Adrenal gland (tissue), 12 donors: Measurements from ENCODE around the gene DSG2. TPM values are rescaled to one million over a fixed set of nuclear protein-coding genes. Genes with fewer than 3 reads are reported as not detected.

Experiments
- DNase-seq, 7 donors: peaks; one replicate each; pipeline ENCODE4 v3.0.0-alpha.2; 2019 to 2020
- H3K27ac ChIP-seq, 5 donors: fragments of 200-600 bp; sonication (generic) in 4 of 5; 1 replicate in 3 of 5; 2 replicates in 2 of 5; pipeline versions ENCODE4 v1.5.1 to v1.8.0; 2016 to 2020; ENCODE audit warnings: mild to moderate bottlenecking in 1 of 5
- H3K27me3 ChIP-seq: fragments of 200-600 bp; 2 replicates; pipeline ENCODE4 v1.8.0; 2021
- H3K36me3 ChIP-seq, 2 donors: fragments of 200-600 bp; replicated peaks in 1 of 2; 1 replicate in 1 of 2; 2 replicates in 1 of 2; pipeline versions ENCODE4 v1.5.1 to v1.8.0; 2018 to 2022
- H3K4me1 ChIP-seq, 2 donors: fragments of 200-600 bp; replicated peaks in 1 of 2; 1 replicate in 1 of 2; 2 replicates in 1 of 2; pipeline versions ENCODE4 v1.5.1 to v1.8.0; 2018 to 2021
- H3K4me3 ChIP-seq, 4 donors: fragments of 200-600 bp; sonication (generic) in 3 of 4; one replicate each; pipeline ENCODE4 v1.5.1; 2016 to 2018
- H3K9me3 ChIP-seq, 3 donors: fragments of 200-600 bp; sonication (generic) in 1 of 3; replicated peaks in 1 of 3; 1 replicate in 2 of 3; 2 replicates in 1 of 3; pipeline versions ENCODE4 v1.5.1 to v1.8.0; 2016 to 2021
- CTCF ChIP-seq, 6 experiments: fragments of 450-650 bp in 4 of 6; fragments of 200-600 bp in 2 of 6; sonication (generic) in 1 of 6; IDR thresholded peaks; 1 replicate in 5 of 6; 2 replicates in 1 of 6; pipeline versions ENCODE4 v1.5.1 to v1.8.0; 2016 to 2021; ENCODE audit warnings: antibody characterized with exemption in 6 of 6, mild to moderate bottlenecking in 2 of 6, moderate library complexity in 1 of 6
- POLR2A ChIP-seq, 2 donors: fragments of 450-650 bp; IDR thresholded peaks; one replicate each; pipeline ENCODE4 v1.6.1; 2017; ENCODE audit warnings: antibody characterized with exemption in 2 of 2, mild to moderate bottlenecking in 2 of 2, moderate library complexity in 1 of 2
- WGBS, 4 donors: extraction: QIAGEN DNeasy Blood & Tissue Kit in 2 of 4; methylation state at CpG; one replicate each; pipeline versions ENCODE4 v1.1.5 to v1.1.7; 2013 to 2017; 5-methylcytosine and 5-hydroxymethylcytosine counted together
- intact Hi-C, 2 donors: fragments of 100-400 bp; cut with DNase I; formaldehyde crosslinking; loops; one replicate each; pipeline versions ENCODE4 v1.14.1 to v1.15.0; 2022 to 2023
- polyA plus RNA-seq, 3 donors: library from polyadenylated mRNA; stranded (reverse); fragments of 200-250 nt in 2 of 3; fragments of 350-450 nt in 1 of 3; fragmentation: Illumina TruSeq in 1 of 3; extraction: RNeasy Lipid Tissue Mini Kit (QIAGEN cat#74804) in 1 of 3; gene quantifications; one replicate each; pipeline ENCODE4 v1.2.3, GENCODE V29; 2013 to 2014
- total RNA-seq, 9 donors: library from RNA; depleted of rRNA in 4 of 9; stranded (reverse); fragments of >200 nt in 4 of 9; fragments of 120-200 nt in 1 of 9; fragmentation: NEBNext Ultra II Directional in 1 of 9; extraction: Animal tissue kit (Norgen Biotek cat#: 25700) in 1 of 9; gene quantifications; one replicate each; pipeline versions ENCODE4 v1.1.0 to v1.2.4, GENCODE V29; 2013 to 2023
- donor health status: healthy with polysubstance abuse.
- donor health status: Bipolar disorder and iron deficiency.
- donor health status: DM: yes; HTN: yes; CAD: no.
- donor health status: DM: no; HTN: no; CAD: no.
- donor health status: DM: no; HTN: no; CAD: no.
- donor health status: DM: yes; HTN: yes; CAD: no.

The DSG2 gene
- total and polyA plus RNA-seq, 12 donors, result 0.32 to 6.8 (median 2.1) TPM

- no peak overlapping the region for H3K27ac ChIP-seq
- H3K4me1 ChIP-seq, result no peaks in the 10 kb centered on the region
- no peak overlapping the region for H3K4me3 ChIP-seq
- no peaks in the 10 kb centered on the region for H3K27me3 ChIP-seq
- WGBS, 4 donors, result 90 to 97% (median 93%) methylated on average over 2 of the region's 2 CpGs
- DNase-seq, result no peak
- no peaks in the 10 kb centered on the region for H3K36me3 ChIP-seq
- H3K9me3 ChIP-seq, result no peaks in the 10 kb centered on the region
- no peak for TF ChIP-seq CTCF (IDR thresholded peaks at IDR 0.05)
- no peak for TF ChIP-seq POLR2A (IDR thresholded peaks at IDR 0.05)
- intact Hi-C loops, result loop anchor here in 1 of 2 donors (10.0 kb wide), 1 partner anchor 406 kb away; no protein-coding TSS in a partner anchor
These were observed 50.9 kb downstream of the DSG2 start for GRCh38 chr18:31548853-31549252.

DNA sequence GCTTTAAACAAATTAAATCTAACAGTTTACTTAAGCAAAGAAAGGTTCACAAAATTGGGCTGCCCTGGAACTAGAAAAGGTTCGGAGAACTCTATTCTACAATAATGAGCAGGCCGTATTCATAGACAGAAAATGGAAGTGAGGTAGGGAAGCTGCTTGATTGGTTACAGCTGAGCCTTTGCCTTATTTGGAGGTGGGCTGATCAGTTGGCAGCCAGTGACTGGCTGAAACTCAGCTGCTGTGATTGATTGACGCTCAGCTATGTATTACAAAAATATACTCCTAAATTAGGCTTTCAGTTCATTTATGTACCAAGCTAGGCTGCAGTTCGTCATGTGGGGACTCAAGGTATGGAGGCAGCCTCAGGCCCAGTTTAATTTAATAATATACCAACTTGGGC is 51.4 kb downstream of the DSG2 start:
- Histone ChIP-seq H3K9me3 (no peaks in the 10 kb centered on the region), H3K36me3 (no peaks in the 10 kb centered on the region), H3K4me3 (no peak overlapping the region), H3K4me1 (no peaks in the 10 kb centered on the region), H3K27me3 (no peaks in the 10 kb centered on the region), H3K27ac (no peak overlapping the region)
- WGBS, 4 donors, result 89 to 95% (median 92%) methylated on average over 4 of the region's 4 CpGs
- no peak for DNase-seq
- TF ChIP-seq POLR2A (IDR thresholded peaks at IDR 0.05) (no peak), CTCF (IDR thresholded peaks at IDR 0.05) (no peak)
- intact Hi-C loops, result loop anchor here in 1 of 2 donors (10.0 kb wide), 1 partner anchor 405 kb away; no protein-coding TSS in a partner anchor

DNA sequence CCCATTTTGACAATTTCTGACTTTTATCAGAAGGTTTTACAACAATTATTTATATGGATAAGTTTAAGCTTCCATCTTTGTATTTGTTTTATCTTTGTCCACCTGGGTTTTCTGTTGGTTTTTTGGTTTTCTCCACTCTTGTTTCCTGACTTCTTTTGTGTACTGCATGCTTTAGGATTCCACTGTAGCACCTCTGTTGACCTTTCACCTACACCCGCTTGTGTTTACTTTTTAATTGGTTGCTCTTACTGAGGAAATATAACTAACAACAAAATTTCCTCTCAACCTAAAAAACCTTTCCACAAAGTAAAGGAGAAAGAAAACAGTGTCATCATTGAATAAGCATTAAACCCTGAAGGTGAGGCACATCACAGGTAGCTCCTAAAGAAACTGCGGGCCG is 53.9 kb downstream of the DSG2 start:
- no peaks in the 10 kb centered on the region for H3K27me3 ChIP-seq
- no peak for DNase-seq
- intact Hi-C loops, result loop anchor here (5.0 to 10.0 kb wide), 3 partner anchors 173 to 273 kb away; no protein-coding TSS in a partner anchor
- no peak overlapping the region for H3K27ac ChIP-seq
- 87 to 95% (median 89%) methylated on average over 3 of the region's 3 CpGs for WGBS, 4 donors
- no peaks in the 10 kb centered on the region for H3K9me3 ChIP-seq
- TF ChIP-seq POLR2A (IDR thresholded peaks at IDR 0.05), result no peak
- TF ChIP-seq CTCF (IDR thresholded peaks at IDR 0.05), result no peak
- peaks cover 0 to 3% of the 10 kb centered on the region in 2 donors for H3K4me1 ChIP-seq
- no peaks in the 10 kb centered on the region for H3K36me3 ChIP-seq
- no peak overlapping the region for H3K4me3 ChIP-seq

GRCh38 chr18:31553800-31554199 is 55.8 kb downstream of the DSG2 start:
- Histone ChIP-seq H3K27me3 (no peaks in the 10 kb centered on the region), H3K4me3 (no peak overlapping the region), H3K36me3 (no peaks in the 10 kb centered on the region), H3K9me3 (no peaks in the 10 kb centered on the region), H3K27ac (no peak overlapping the region), H3K4me1 (peaks cover 0 to 3% of the 10 kb centered on the region in 2 donors)
- no peak for DNase-seq
- TF ChIP-seq POLR2A (IDR thresholded peaks at IDR 0.05) (no peak), CTCF (IDR thresholded peaks at IDR 0.05) (no peak)
- WGBS, 4 donors, result 34 to 56% (median 44%) methylated on average over 6 of the region's 6 CpGs
- intact Hi-C loops, result loop anchor here (5.0 to 10.0 kb wide), 3 partner anchors 171 to 271 kb away; no protein-coding TSS in a partner anchor
